Peyer's patch (tissue), 4 donors: ENCODE results near the gene OIP5. TPM values are rescaled to one million over a fixed set of nuclear protein-coding genes. Genes with fewer than 3 reads are reported as not detected.
"Not testable (repeated sequence)": the region's sequence is repeated elsewhere in the genome, so short reads cannot be mapped to it uniquely, and the experiment has no call there.

Experiments used
- DNase-seq, 3 donors: peaks; one replicate each; pipeline ENCODE4 v3.0.0-alpha.2; 2017 to 2019
- H3K27ac ChIP-seq, 4 donors: fragments of 200-600 bp; sonication (generic); one replicate each; pipeline ENCODE4 v1.5.1; 2016 to 2019
- H3K27me3 ChIP-seq, 2 donors: fragments of 200-600 bp; sonication (generic); one replicate each; pipeline ENCODE4 v1.5.1; 2019
- H3K36me3 ChIP-seq, 3 donors: fragments of 200-600 bp; sonication (generic); one replicate each; pipeline ENCODE4 v1.5.1; 2016 to 2019
- H3K4me1 ChIP-seq, 4 donors: fragments of 200-600 bp; sonication (generic); one replicate each; pipeline ENCODE4 v1.5.1; 2016 to 2019
- H3K4me3 ChIP-seq, 4 donors: fragments of 200-600 bp; sonication (generic); 1 replicate in 3 of 4; 2 replicates in 1 of 4; pipeline ENCODE4 v1.5.1; 2016 to 2019; ENCODE audit warnings: mild to moderate bottlenecking in 1 of 4
- H3K9me3 ChIP-seq, 4 donors: fragments of 200-600 bp; sonication (generic); one replicate each; pipeline ENCODE4 v1.5.1; 2016 to 2019; ENCODE audit warnings: mild to moderate bottlenecking in 1 of 4
- POLR2A ChIP-seq, 2 donors: fragments of 450-650 bp; IDR thresholded peaks; one replicate each; pipeline ENCODE4 v1.5.1; 2017; ENCODE audit warnings: antibody characterized with exemption in 2 of 2, mild to moderate bottlenecking in 2 of 2, moderate library complexity in 2 of 2
- total RNA-seq, 4 donors: library from RNA; depleted of rRNA; stranded (reverse); fragments of >200 nt; gene quantifications; one replicate each; pipeline ENCODE4 v1.1.0, GENCODE V29; 2016
- TF ChIP-seq, protein P1 (sequence below), 6 experiments: fragments of 450-650 bp in 4 of 6; fragments of 200-600 bp in 2 of 6; sonication (generic) in 1 of 6; IDR thresholded peaks; one replicate each; pipeline ENCODE4 v1.5.1; 2017 to 2019; ENCODE audit warnings: antibody characterized with exemption in 6 of 6, mild to moderate bottlenecking in 3 of 6, moderate library complexity in 1 of 6

The OIP5 gene
- total RNA-seq, 4 donors from 2014 or later = 1.0 to 1.9 TPM; not detected in 2

- H3K27ac ChIP-seq = no peak overlapping the region
- no peak overlapping the region for H3K4me3 ChIP-seq
- H3K27me3 ChIP-seq = no peaks in the 10 kb centered on the region
- H3K9me3 ChIP-seq = no peaks in the 10 kb centered on the region
- peaks cover 0 to 18% (median 5%) of the 10 kb centered on the region in 4 donors for H3K4me1 ChIP-seq
- H3K36me3 ChIP-seq = peaks cover 0 to 59% (median 0%) of the 10 kb centered on the region in 3 donors
- no peak for DNase-seq
- no peak for TF ChIP-seq POLR2A (IDR thresholded peaks at IDR 0.05)
- TF ChIP-seq, protein P1, sequence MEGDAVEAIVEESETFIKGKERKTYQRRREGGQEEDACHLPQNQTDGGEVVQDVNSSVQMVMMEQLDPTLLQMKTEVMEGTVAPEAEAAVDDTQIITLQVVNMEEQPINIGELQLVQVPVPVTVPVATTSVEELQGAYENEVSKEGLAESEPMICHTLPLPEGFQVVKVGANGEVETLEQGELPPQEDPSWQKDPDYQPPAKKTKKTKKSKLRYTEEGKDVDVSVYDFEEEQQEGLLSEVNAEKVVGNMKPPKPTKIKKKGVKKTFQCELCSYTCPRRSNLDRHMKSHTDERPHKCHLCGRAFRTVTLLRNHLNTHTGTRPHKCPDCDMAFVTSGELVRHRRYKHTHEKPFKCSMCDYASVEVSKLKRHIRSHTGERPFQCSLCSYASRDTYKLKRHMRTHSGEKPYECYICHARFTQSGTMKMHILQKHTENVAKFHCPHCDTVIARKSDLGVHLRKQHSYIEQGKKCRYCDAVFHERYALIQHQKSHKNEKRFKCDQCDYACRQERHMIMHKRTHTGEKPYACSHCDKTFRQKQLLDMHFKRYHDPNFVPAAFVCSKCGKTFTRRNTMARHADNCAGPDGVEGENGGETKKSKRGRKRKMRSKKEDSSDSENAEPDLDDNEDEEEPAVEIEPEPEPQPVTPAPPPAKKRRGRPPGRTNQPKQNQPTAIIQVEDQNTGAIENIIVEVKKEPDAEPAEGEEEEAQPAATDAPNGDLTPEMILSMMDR (IDR thresholded peaks at IDR 0.05) = no peak
These were observed 69.8 kb downstream of the OIP5 start for GRCh38 chr15:41262571-41262970.

DNA sequence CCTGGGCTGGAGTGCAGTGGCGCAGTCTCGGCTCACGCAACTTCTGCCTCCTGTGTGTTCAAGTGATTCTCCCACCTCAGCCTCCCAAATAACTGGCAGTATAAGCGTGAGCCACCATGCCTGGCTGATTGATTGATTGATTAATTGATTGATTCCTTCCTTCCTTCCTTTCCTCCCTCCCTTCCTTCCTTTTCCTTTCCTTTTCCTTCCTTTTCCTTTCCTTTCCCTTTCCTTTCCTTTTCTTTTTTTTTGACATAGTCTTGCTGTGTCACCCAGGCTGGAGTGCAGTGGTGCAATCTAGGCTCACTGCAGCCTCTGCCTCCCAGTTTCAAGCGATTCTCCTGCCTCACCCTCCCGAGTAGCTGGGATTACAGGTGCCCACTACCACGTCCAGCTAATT, 71.5 kb downstream of the OIP5 start:
- not testable (repeated sequence) for H3K27me3 ChIP-seq
- peaks cover 0 to 44% (median 0%) of the 10 kb centered on the region in 3 donors for H3K36me3 ChIP-seq

GRCh38 chr15:41259546-41260189, 72.7 kb downstream of the OIP5 start:
- Histone ChIP-seq H3K36me3 (peaks cover 0 to 42% (median 0%) of the 10 kb centered on the region in 3 donors), H3K27me3 (no peaks in the 10 kb centered on the region), H3K27ac (peak overlapping the region; percentile 13 to 82 (median 68)), H3K4me1 (peaks cover 0 to 32% (median 5%) of the 10 kb centered on the region in 4 donors), H3K9me3 (no peaks in the 10 kb centered on the region), H3K4me3 (no peak overlapping the region)
- peak in 2 of 3 donors; percentile 77 to 84 for DNase-seq
- no peak for TF ChIP-seq POLR2A (IDR thresholded peaks at IDR 0.05)

More for the DNA sequence above, 71.5 kb downstream of the OIP5 start:
- not testable (repeated sequence) for H3K9me3 ChIP-seq, H3K27ac ChIP-seq, DNase-seq, H3K4me3 ChIP-seq
- peaks cover 0 to 25% (median 5%) of the 10 kb centered on the region in 4 donors for H3K4me1 ChIP-seq

Other genes starting within 250 kb of the OIP5 start
- 100 to 1,000 TPM in 1 of 4 donors, 10 to 100 TPM in 3; 17.5 to 111 (median 40.1) TPM for gene INO80, start 216.3 kb downstream of the OIP5 start, total RNA-seq
- not detected for gene EXD1, start 101.8 kb downstream of the OIP5 start, total RNA-seq
- 100 to 1,000 TPM; 107 to 534 (median 405) TPM for gene CHP1, start 101.3 kb downstream of the OIP5 start, total RNA-seq
- 10 to 100 TPM in 3 of 4 donors, 1 to 10 TPM in 1; 7.9 to 95.7 (median 14.6) TPM for gene NUSAP1, start 290 bp upstream of the OIP5 start, total RNA-seq
- gene NDUFAF1, start 69.9 kb upstream of the OIP5 start, total RNA-seq = 10 to 100 TPM in 3 of 4 donors, 1 to 10 TPM in 1; 9.9 to 16.6 (median 12.5) TPM
- 10 to 100 TPM; 15.2 to 33.0 (median 23.8) TPM for gene RTF1, start 84.5 kb upstream of the OIP5 start, total RNA-seq
- gene ITPKA, start 161.3 kb upstream of the OIP5 start, total RNA-seq = 10 to 100 TPM; 28.9 to 95.6 (median 93.9) TPM
- 10 to 100 TPM in 3 of 4 donors, not detected in 1; 13.8 to 39.0 (median 26.3) TPM for gene LTK, start 181.2 kb upstream of the OIP5 start, total RNA-seq
- gene RPAP1, start 211.7 kb upstream of the OIP5 start, total RNA-seq = 10 to 100 TPM; 29.4 to 82.5 (median 48.4) TPM
- gene TYRO3, start 226.6 kb upstream of the OIP5 start, total RNA-seq = 10 to 100 TPM in 1 of 4 donors, 1 to 10 TPM in 3; 2.8 to 16.2 (median 6.8) TPM